Coronary artery (tissue), 2 donors: ENCODE measurements around the gene TRIM7.
"Not testable (repeated sequence)": the region's sequence is repeated elsewhere in the genome, so short reads cannot be mapped to it uniquely, and the experiment has no call there.

Source experiments
- DNase-seq: peaks from one replicate; pipeline ENCODE4 v3.0.0-alpha.2; 2017; ENCODE audit warnings: low spot score
- H3K27ac ChIP-seq, 2 donors: fragments of 200-600 bp; sonication (generic); one replicate each; pipeline ENCODE4 v1.5.1; 2016 to 2019
- H3K4me3 ChIP-seq: fragments of 200-600 bp; sonication (generic); 2 replicates; pipeline ENCODE4 v1.5.1; 2016; ENCODE audit warnings: mild to moderate bottlenecking, moderate library complexity
- CTCF ChIP-seq: fragments of 200-600 bp; sonication (generic); IDR thresholded peaks from one replicate; pipeline ENCODE4 v1.5.1; 2019; ENCODE audit warnings: antibody characterized with exemption

TRIM7 gene

GRCh38 chr5:181186986-181187499 lies 18.0 kb downstream of the TRIM7 start:
- DNase-seq, result no peak

GRCh38 chr5:181186022-181186421 lies 19.0 kb downstream of the TRIM7 start:
- no peak for TF ChIP-seq CTCF
- no peak overlapping the region for H3K4me3 ChIP-seq
- H3K27ac ChIP-seq, result no peak overlapping the region
- no peak for DNase-seq

More at GRCh38 chr5:181186986-181187499, 18.0 kb downstream of the TRIM7 start:
- no peak for TF ChIP-seq CTCF
- Histone ChIP-seq H3K4me3 (no peak overlapping the region), H3K27ac (peak overlapping the region in 1 of 2 donors; percentile 97)

GRCh38 chr5:181185560-181185959 lies 19.4 kb downstream of the TRIM7 start:
- no peak overlapping the region for H3K27ac ChIP-seq
- no peak overlapping the region for H3K4me3 ChIP-seq
- TF ChIP-seq CTCF, result no peak
- no peak for DNase-seq

- Histone ChIP-seq H3K4me3 (peak overlapping the region; percentile 74), H3K27ac (no peak overlapping the region)
- TF ChIP-seq CTCF, result no peak
- no peak for DNase-seq
These were observed 20.2 kb downstream of the TRIM7 start for GRCh38 chr5:181184845-181185216.

GRCh38 chr5:181182651-181183050 lies 22.3 kb downstream of the TRIM7 start:
- H3K27ac ChIP-seq, result no peak overlapping the region
- H3K4me3 ChIP-seq, result no peak overlapping the region
- DNase-seq, result no peak
- no peak for TF ChIP-seq CTCF

- no peak overlapping the region for H3K27ac ChIP-seq
- TF ChIP-seq CTCF, result peak; percentile 32
- no peak for DNase-seq
- H3K4me3 ChIP-seq, result no peak overlapping the region
These were observed 23.1 kb downstream of the TRIM7 start for GRCh38 chr5:181181650-181182565.

GRCh38 chr5:181177559-181177958 lies 27.4 kb downstream of the TRIM7 start:
- H3K4me3 ChIP-seq, H3K27ac ChIP-seq, DNase-seq: not testable (repeated sequence)
